HCT116 (cell line): ENCODE results near the gene PTCD3. TPM values are rescaled to one million over a fixed set of nuclear protein-coding genes. Genes with fewer than 3 reads are reported as not detected.

Source experiments
- ATAC-seq: fragments of 200-7000 bp; cut with Tn5 transposase; 2 replicates; pipeline ENCODE4 v1.9.1; 2020; ENCODE audit warnings: mild to moderate bottlenecking, moderate library complexity
- BruUV-seq: library from RNA; stranded (reverse); fragments of 400-500 nt; replicated peaks from 2 replicates; lab custom pipeline; 2021; lab: Mats Ljungman, UMichigan
- CTCF ChIA-PET: fragments of 300-600 bp; sonication (Branson Sonifier 250); formaldehyde crosslinking; loops from one replicate; lab custom pipeline; 2021; ENCODE audit warnings: antibody characterized with exemption; lab: Charles Lee
- POLR2A ChIA-PET: fragments of 300-600, 350-600 bp; sonication (Branson Sonifier 250); formaldehyde crosslinking; loops from one replicate; lab custom pipeline; 2021; ENCODE audit warnings: antibody characterized with exemption; lab: Charles Lee
- RAD21 ChIA-PET, 2 experiments: fragments of 300-600 bp; sonication (Branson Sonifier 250); formaldehyde crosslinking; loops; one replicate each; lab custom pipeline; 2023; ENCODE audit warnings: low total read pairs in 2 of 2; ENCODE audit not compliant: uncharacterized antibody in 2 of 2, unreplicated experiment in 2 of 2, low non-redundant PET in 1 of 2; lab: Charles Lee
- DNase-seq: peaks from one replicate; pipeline ENCODE4 v3.0.0-alpha.2; 2010; ENCODE audit warnings: low read depth, low spot score
- H2AFZ ChIP-seq: fragments of 200-600 bp; shearing (Covaris generic), sonication (generic); 2 replicates; pipeline ENCODE4 v1.6.1; 2017; ENCODE audit warnings: low read depth, mixed run types, mixed read lengths, antibody characterized with exemption, low read length; ENCODE audit not compliant: poor library complexity, severe bottlenecking
- H3K27ac ChIP-seq: 2 replicates; pipeline ENCODE4 v1.5.1; 2012; ENCODE audit warnings: low read depth, low read length
- H3K27me3 ChIP-seq: fragments of 200-600 bp; sonication (generic); 2 replicates; pipeline ENCODE4 v1.6.1; 2016; ENCODE audit warnings: mixed run types, low read length, mixed read lengths; ENCODE audit not compliant: insufficient read depth
- H3K36me3 ChIP-seq, 2 experiments: fragments of 200-500 bp in 1 of 2; fragments of 200-600 bp in 1 of 2; sonication (Bioruptor generic) in 1 of 2; sonication (generic) in 1 of 2; 2 replicates each; pipeline versions ENCODE4 v1.5.1 to v1.6.1; 2014 to 2016; ENCODE audit warnings: low read length in 2 of 2, inconsistent platforms in 1 of 2, mixed read lengths in 1 of 2, mixed run types in 1 of 2; ENCODE audit not compliant: insufficient read depth in 2 of 2, control insufficient read depth in 1 of 2
- H3K4me1 ChIP-seq, 2 experiments: fragments of 200-600 bp in 1 of 2; sonication (generic) in 1 of 2; 2 replicates each; pipeline versions ENCODE4 v1.5.1 to v1.6.1; 2012 to 2017; ENCODE audit warnings: low read length in 2 of 2, inconsistent platforms in 1 of 2, mild to moderate bottlenecking in 1 of 2, mixed read lengths in 1 of 2, mixed run types in 1 of 2, moderate library complexity in 1 of 2; ENCODE audit not compliant: insufficient read depth in 2 of 2, control insufficient read depth in 1 of 2
- H3K4me2 ChIP-seq: fragments of 200-600 bp; sonication (generic); 2 replicates; pipeline ENCODE4 v1.6.1; 2017; ENCODE audit warnings: mixed run types, low read length, mixed read lengths
- H3K4me3 ChIP-seq, 2 experiments: fragments of 200-600 bp in 1 of 2; sonication (generic) in 1 of 2; replicated peaks in 1 of 2; 2 replicates each; pipeline ENCODE4 v1.5.1; 2011 to 2016; ENCODE audit warnings: low read length in 2 of 2, control low read depth in 1 of 2, low read depth in 1 of 2, mild to moderate bottlenecking in 1 of 2, mixed read lengths in 1 of 2, mixed run types in 1 of 2
- H3K79me2 ChIP-seq: fragments of 200-600 bp; sonication (generic); 2 replicates; pipeline ENCODE4 v1.6.1; 2017; ENCODE audit warnings: mild to moderate bottlenecking, mixed run types, low read length, moderate library complexity, mixed read lengths; ENCODE audit not compliant: insufficient read depth
- H3K9ac ChIP-seq: fragments of 200-600 bp; sonication (generic); 2 replicates; pipeline ENCODE4 v1.6.1; 2016; ENCODE audit warnings: low read length, mixed read lengths
- H3K9me2 ChIP-seq: fragments of 200-600 bp; sonication (generic), shearing (Covaris generic); 2 replicates; pipeline ENCODE4 v1.6.1; 2017; ENCODE audit warnings: mixed run types, mild to moderate bottlenecking, moderate library complexity; ENCODE audit not compliant: insufficient read depth
- H3K9me3 ChIP-seq, 2 experiments: fragments of 200-500 bp in 1 of 2; fragments of 200-600 bp in 1 of 2; sonication (Bioruptor generic) in 1 of 2; sonication (generic) in 1 of 2; 2 replicates each; pipeline ENCODE4 v1.6.1; 2014 to 2017; ENCODE audit warnings: low read length in 2 of 2, mixed read lengths in 2 of 2, inconsistent platforms in 1 of 2, low read depth in 1 of 2, mild to moderate bottlenecking in 1 of 2, mixed run types in 1 of 2, moderate library complexity in 1 of 2; ENCODE audit not compliant: control insufficient read depth in 1 of 2, insufficient read depth in 1 of 2
- H4K20me1 ChIP-seq: fragments of 200-600 bp; sonication (generic), shearing (Covaris generic); 2 replicates; pipeline ENCODE4 v1.6.1; 2017; ENCODE audit warnings: mixed run types, mild to moderate bottlenecking, moderate library complexity; ENCODE audit not compliant: insufficient read depth
- EGR1 ChIP-seq: IDR thresholded peaks from 2 replicates; pipeline ENCODE4 v1.6.1; 2012; ENCODE audit warnings: low read depth
- FOSL1 ChIP-seq: IDR thresholded peaks from 2 replicates; pipeline ENCODE4 v1.6.1; 2012; ENCODE audit warnings: low read depth
- POLR2A ChIP-seq: IDR thresholded peaks from 2 replicates; pipeline ENCODE4 v1.7.0; 2011; ENCODE audit warnings: borderline replicate concordance; ENCODE audit not compliant: insufficient read depth, insufficient read length; ENCODE audit errors: extremely low read depth
- POLR2AphosphoS5 ChIP-seq: IDR thresholded peaks from 2 replicates; pipeline ENCODE4 v1.6.1; 2011; ENCODE audit warnings: mild to moderate bottlenecking, low read depth, low read length, moderate library complexity
- SP1 ChIP-seq: IDR thresholded peaks from 2 replicates; pipeline ENCODE4 v1.6.1; 2012; ENCODE audit warnings: low read depth
- ZFX ChIP-seq: fragments of 450-650 bp; IDR thresholded peaks from 2 replicates; pipeline ENCODE4 v1.6.1; 2017
- ZNF274 ChIP-seq: fragments of 200-500 bp; sonication (Bioruptor generic); IDR thresholded peaks from 2 replicates; pipeline ENCODE4 v1.6.1; 2014; ENCODE audit warnings: mild to moderate bottlenecking, low read depth, low read length, inconsistent platforms
- intact Hi-C: fragments of 100-400 bp; cut with micrococcal nuclease; formaldehyde crosslinking; loops from 2 replicates; pipeline ENCODE4 v1.10.0; 2022
- total RNA-seq: library from RNA; stranded (reverse); gene quantifications from one replicate; pipeline ENCODE4 v1.2.1, GENCODE V29; 2021; ENCODE audit not compliant: unreplicated experiment
- TF ChIP-seq, protein P1 (sequence below): IDR thresholded peaks from 2 replicates; pipeline ENCODE4 v1.6.1; 2011; ENCODE audit warnings: mild to moderate bottlenecking, low read length, moderate library complexity; ENCODE audit not compliant: insufficient replicate concordance; ENCODE audit errors: extremely low read depth
- TF ChIP-seq, protein P2 (sequence below): IDR thresholded peaks from 2 replicates; pipeline ENCODE4 v1.6.1; 2012

PTCD3 gene
- total RNA-seq, 1 experiment from 2014 or later: 154 TPM

DNA sequence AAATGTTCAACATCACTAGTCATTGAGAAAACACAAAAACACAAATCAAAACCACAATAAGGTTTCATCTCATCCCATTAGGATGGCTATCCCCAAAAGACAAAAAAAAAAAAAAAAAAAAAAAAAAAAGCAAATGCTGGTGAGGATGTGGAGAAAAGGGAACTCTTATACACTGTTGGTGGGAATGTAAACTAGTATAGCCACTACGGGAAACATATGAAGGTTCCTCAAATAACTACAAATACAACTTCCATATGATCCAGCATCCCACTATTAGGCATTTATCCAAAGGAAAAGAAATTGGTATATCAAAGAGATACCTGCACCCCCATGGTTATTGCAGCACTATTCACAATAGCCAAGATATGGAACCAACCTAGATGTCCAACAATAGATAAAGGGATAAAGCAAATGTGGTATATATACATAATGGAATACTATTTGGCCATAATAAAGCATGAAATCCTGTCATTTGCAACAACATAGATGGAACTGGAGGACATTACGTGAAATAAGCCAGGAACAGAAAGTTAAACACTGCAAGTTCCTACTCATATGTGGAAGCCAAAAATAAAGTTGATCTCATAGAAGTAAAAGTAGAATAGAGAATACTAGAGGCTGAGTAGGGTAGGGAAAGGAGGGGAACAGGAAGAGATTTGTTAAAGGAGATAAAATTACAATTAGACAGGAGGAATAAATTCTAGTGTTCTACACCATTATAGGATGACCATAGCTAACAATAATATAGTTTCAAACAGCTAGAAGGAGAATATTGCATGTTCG, 8.7 kb upstream of the PTCD3 start:
- no peaks in the 10 kb centered on the region for H3K9me3 ChIP-seq
- H3K79me2 ChIP-seq: peaks cover 97% of the 10 kb centered on the region
- DNase-seq (no peak), ATAC-seq (no peak)
- TF ChIP-seq, protein P1, sequence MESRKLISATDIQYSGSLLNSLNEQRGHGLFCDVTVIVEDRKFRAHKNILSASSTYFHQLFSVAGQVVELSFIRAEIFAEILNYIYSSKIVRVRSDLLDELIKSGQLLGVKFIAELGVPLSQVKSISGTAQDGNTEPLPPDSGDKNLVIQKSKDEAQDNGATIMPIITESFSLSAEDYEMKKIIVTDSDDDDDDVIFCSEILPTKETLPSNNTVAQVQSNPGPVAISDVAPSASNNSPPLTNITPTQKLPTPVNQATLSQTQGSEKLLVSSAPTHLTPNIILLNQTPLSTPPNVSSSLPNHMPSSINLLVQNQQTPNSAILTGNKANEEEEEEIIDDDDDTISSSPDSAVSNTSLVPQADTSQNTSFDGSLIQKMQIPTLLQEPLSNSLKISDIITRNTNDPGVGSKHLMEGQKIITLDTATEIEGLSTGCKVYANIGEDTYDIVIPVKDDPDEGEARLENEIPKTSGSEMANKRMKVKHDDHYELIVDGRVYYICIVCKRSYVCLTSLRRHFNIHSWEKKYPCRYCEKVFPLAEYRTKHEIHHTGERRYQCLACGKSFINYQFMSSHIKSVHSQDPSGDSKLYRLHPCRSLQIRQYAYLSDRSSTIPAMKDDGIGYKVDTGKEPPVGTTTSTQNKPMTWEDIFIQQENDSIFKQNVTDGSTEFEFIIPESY: no peak
- no peak for TF ChIP-seq EGR1
- TF ChIP-seq FOSL1: no peak
- TF ChIP-seq SP1: no peak
- TF ChIP-seq ZFX: no peak
- TF ChIP-seq ZNF274: no peak
- TF ChIP-seq, protein P2, sequence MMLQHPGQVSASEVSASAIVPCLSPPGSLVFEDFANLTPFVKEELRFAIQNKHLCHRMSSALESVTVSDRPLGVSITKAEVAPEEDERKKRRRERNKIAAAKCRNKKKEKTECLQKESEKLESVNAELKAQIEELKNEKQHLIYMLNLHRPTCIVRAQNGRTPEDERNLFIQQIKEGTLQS: no peak
- TF ChIP-seq POLR2AphosphoS5: no peak
- no peak for TF ChIP-seq POLR2A
- H3K36me3 ChIP-seq: peaks cover 41 to 58% of the 10 kb centered on the region in 2 experiments
- no peak overlapping the region for H3K27ac ChIP-seq
- no peaks in the 10 kb centered on the region for H3K27me3 ChIP-seq
- RAD21 ChIA-PET: no interaction called here
- no peaks in the 10 kb centered on the region; the same call in 1 of the 2 replicates for H4K20me1 ChIP-seq
- POLR2A ChIA-PET: no interaction called here
- no TSS peak for BruUV-seq
- no peaks in the 10 kb centered on the region for H3K4me1 ChIP-seq
- no peaks in the 10 kb centered on the region for H3K9me2 ChIP-seq
- no peak overlapping the region for H3K4me3 ChIP-seq
- H3K9ac ChIP-seq: no peak overlapping the region
- H3K4me2 ChIP-seq: no peak overlapping the region
- CTCF ChIA-PET: no interaction called here
- intact Hi-C loops: no loop called here
- H2AFZ ChIP-seq: no peak overlapping the region
